ENCODE results near the gene PRR4.

Gene PRR4, protein sequence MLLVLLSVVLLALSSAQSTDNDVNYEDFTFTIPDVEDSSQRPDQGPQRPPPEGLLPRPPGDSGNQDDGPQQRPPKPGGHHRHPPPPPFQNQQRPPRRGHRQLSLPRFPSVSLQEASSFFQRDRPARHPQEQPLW

GRCh38 chr12:10849425-10849878 is at the start of gene PRR4:
TSS of gene PRR4 (minus strand) at chr12:10849475. CDS start at chr12:10849437, 38 bp downstream.
- no peak for DNase-seq

- no peak for DNase-seq
Measured at GRCh38 chr12:10896854-10897253, 47.6 kb upstream of the PRR4 start.

DNA sequence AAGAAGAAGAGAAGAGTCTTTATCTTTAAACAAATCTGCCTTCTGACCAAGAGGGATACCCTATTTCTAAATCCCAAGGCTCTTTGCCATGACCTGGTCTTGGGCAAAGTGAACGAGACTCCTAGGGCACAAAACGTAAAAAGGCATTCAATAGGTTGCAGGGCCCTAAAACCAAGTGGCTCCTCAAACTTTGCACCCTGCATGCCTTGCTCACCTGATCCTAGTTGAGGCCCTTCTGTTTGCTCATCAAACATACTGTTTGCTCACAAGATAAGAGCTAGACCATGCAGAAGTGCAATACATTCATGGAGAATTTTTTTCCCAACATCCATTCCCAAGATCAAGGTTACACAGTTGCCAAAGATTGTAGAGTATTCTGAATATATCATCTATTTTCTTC is 42.7 kb upstream of the PRR4 start:
- no peak for DNase-seq

DNA sequence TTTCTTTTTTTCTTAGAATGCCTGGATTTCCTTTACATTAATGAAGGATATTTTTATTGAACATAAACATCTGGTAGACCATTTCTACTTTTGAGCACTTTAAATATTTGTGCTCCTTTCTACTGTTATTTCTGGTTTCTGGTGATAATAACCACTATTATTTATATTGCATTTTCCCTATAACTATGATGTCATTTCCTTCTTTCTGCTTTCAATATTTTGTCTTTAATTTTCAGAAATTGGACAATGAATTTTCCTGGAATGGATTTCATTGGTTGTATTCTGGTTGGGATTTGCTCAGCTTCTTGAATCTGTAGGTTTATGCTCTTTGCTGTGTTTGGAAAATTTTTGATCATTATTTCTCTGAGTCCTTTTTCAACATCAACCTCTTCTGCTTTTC is 40.0 kb upstream of the PRR4 start:
- no peak for DNase-seq

- DNase-seq, result no peak
Measured at GRCh38 chr12:10884086-10884725, 34.9 kb upstream of the PRR4 start, which contains the start of gene PRH1. TSS of gene PRH1 (minus strand) at chr12:10884255. CDS start at chr12:10884217, 38 bp downstream.

DNA sequence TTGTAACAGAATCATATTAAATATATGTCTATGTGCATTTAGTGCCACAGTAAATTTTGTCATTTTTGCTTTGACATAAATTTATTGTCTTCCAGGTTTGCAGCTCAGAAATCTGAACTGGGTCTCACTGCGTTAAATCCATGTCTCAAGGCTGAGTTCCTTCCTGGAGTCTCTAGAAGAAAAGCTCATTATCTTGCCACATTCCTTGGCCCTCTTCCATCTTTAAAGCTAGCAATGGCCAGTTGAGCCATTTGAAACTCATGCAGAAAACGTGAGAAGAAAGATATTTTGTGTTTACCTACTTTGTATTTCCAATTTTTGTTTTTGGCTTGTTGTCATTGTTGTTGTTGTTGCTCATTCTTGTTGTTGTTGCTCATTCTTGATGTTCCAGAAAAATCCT is 24.1 kb upstream of the PRR4 start:
- no peak for DNase-seq

- no peak for DNase-seq
Measured at GRCh38 chr12:10867381-10867780, 18.1 kb upstream of the PRR4 start.

GRCh38 chr12:10863512-10864218 is 14.4 kb upstream of the PRR4 start:
- DNase-seq, result no peak

DNA sequence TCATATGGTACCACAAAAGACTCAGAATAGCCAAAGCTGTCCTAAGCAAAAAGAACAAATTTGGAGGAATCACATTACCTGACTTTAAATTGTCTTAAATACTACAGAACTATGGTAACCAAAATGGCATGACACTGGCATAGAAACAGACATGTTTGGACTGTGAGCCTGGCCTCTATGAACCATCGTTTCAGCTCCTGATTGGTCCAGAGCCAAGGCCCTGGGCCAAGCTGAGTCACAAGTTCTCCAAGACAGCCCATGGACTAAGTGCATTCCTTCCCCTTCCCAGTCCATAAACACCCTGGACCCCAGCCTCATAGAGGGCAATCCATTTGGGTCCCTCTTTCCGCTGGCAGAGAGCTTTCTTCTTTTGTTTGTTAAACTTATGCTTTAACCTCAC is 12.1 kb upstream of the PRR4 start:
- no peak for DNase-seq

GRCh38 chr12:10855807-10856206 is 6.5 kb upstream of the PRR4 start:
- DNase-seq, result no peak

DNA sequence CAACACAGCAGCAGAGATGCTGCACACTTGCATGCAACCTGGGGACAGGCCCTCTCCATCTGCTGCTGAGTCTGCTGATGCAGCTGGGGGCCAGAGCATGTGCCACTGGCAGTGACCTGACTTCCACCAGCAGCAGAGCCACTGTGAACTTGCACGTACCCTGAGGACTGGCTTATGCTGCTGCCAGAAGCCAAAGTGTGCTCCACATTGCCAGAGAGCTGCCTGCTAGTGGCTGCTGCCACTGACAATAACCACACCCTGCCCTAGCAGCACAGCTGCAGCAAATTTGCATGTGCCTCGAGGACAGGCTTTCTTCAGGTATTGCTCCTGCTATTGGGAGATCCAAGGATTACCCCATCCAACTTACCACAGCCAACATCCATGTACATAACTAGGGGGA is 4.5 kb upstream of the PRR4 start:
- no peak for DNase-seq

DNA sequence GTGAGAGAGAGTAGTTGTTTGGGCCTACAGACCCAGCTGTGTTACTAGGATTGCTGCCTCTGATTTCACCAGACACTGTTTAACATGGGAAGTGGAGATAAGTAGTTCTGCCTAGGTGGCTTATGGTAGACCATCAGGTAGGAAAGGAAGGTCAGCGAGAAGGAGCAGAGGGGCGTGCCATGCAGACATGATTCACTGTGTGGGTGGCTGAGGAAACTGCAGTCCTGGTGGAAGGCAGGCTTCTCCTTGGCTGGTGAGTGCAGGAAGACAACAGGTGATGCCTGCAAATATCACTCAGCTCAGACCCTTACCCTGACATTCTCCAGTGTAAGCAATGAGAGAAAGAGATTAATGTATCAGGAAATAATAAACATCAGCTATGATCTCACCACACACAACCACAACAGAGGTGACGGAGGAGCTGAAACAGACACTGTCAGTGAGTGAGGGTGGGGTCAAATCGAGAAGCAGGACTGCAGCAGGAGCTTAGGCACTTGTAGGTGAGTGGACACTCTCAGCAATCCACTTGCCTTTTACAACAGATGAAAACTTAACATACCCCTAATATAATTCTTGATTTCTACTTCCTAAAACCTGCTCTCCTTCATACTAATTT is 2.1 kb upstream of the PRR4 start:
- DNase-seq, result no peak

DNA sequence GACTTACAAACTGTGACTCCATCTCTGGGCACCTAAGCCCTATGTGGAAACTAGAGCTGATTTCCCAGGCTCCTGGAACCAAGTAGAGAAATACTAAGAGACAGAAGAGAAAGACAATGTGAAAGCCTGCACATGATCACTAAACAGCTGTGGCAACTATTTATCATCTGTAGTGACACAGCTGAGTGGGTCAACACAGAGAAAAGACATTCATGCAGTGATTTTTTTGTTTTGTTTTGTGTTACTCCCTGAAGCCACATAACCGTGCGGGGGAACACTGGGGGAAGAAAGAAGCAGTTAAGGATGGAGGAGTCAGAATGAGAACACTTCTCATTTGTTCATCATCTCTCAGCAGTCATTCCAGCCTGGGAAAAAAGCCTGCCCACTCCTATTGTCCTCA is 1.5 kb downstream of the PRR4 start:
- no peak for DNase-seq

DNA sequence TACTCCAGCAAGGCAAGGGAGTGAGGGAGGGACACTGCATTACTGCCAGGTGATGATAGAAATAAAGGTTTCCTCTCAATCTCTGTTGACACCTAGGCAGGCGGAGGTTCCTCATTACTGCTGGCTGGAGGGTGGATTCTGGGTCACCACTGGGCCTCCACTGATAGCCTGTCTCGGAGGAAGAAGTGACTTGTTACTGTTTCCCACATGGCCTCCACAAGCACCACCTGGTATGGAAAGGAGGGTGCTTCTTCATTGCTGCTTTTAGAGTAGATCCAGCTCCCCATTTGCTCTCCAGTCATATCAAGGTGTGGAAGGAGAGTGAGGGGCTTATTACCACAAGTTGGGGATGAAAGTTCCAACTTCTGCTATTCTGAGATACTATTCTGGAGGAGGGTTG is 6.4 kb downstream of the PRR4 start:
- no peak for DNase-seq

DNA sequence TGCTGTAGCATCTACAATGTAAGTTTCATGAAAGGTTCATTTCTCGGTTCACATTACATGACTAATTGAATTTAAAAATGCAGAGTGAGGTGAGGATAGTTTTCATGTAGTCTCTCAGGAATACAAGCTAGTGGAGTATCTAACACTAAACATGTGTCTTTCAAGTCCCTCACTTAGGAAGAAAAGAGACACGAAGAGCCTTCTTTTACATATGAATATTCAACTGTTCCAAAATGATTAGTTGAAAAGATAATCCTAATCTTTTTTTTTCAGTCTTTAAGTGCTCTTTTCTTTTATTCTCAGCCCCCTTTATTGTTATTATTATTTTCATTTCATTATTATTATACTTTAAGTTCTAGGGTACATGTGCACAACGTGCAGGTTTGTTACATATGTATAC is 10.8 kb downstream of the PRR4 start:
- no peak for DNase-seq

DNA sequence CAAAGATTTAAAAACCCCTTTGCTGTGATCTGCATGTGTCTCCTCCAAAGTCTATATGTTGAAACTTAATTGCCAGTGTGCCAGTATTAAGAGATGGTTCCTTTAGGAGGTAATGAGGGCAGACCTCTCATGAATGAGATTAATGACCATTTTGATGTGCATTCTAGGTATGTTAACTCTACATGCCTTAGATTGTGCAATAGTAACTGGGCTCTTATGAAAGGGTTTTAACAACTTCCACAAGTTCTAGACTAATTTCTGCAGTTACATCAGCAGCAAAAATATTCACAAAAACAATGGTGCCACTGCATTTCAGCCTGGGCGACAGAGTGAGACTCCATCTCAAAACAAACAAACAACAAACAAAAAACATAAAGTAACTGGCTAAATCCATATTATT is 19.3 kb downstream of the PRR4 start:
- no peak for DNase-seq

DNA sequence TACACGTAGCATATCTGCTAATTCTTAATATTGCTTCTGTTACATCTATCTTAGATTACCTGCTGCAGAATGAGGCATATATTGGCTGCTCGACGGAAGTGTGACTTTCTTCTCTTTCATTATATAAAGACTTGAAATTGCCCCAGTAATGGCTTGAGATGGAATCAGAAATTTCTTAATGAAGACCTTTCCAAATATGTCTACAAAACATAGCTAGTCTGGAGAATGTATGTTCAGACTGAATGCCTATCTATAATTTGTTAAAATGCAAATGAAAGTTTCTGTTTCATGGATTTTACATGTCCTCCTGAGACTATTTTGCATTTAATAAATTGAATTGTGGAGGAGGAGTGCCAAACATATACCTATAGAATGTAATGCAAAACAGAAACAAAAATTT is 23.0 kb downstream of the PRR4 start, which contains the start of gene TAS2R10:
TAS2R10 (minus strand) TSS at position 101 of the 400 bp plus-strand sequence; CDS start at position 12, 89 bp downstream.
- no peak for DNase-seq

DNA sequence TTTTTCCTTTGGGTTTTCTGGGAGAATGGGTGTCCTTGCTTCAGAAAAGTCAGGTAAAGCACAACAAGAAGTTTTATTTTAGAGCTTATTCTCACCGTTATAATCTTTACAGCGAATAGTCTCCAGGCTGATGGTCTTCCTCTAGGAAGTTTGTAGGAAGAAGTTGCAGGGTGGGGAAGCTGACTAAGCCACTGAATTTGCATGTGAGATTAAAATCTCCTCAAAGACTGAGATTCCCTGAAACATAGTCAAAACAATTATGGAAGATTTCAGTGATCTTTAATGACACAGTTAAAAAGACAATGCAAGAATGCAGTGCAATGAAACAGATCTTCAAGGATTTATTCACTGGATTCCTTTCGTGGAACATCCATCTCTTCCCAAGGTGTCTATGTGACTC is 24.3 kb downstream of the PRR4 start:
- DNase-seq, result no peak

DNA sequence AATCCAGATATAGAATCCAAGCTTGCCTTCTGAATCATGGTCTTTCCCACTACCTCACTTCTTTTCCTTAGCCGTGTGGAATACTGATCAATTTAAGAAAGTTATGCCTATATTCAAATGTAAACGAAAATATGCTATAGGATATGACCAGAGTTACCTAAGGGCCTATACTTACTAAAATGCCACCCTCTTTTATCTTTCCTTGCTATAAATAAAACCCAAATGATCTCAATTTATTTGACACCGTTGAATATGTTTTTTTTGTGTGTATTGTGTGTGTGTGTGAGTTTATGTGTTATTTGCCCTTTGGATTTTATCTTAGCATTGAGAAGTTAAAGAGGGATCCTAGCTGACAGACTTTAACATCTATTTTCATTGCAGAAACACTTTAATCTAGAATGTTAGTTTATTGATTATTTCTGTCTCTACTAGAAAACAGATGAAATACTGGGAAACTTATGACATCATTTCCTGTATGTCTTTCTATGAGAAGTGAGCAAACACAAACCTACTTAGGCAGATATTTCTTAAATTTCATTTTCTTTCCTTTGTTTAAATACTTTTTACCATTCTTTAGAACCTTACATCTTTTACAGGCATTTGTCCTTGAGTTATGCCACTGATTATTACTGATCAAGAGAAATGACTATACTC is 37.3 kb downstream of the PRR4 start:
- no peak for DNase-seq

GRCh38 chr12:10810068-10810467 is 39.2 kb downstream of the PRR4 start, which contains the start of gene TAS2R9:
TSS of gene TAS2R9 (minus strand) at chr12:10810168. CDS start at chr12:10810075, 93 bp downstream.
- DNase-seq, result no peak

DNA sequence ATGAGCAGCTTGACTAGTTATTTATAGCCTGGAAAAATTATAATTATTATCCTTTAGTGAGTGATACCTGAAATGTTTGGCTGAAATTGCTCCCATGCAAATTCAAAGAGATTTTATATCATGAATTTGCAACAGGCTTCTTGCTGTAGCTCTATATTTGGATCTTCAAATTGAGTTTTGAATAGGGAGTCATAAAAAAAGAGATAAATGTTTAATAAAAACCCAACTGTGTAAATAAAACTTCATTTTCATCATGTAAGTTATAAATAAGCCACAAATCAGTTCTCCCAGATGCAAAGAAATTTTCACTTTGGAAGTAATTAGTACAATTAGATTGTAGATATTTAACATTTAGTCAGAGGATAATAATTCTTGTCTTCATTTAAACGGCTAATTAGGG is 42.1 kb downstream of the PRR4 start, which contains the start of gene TAS2R8:
TAS2R8 (minus strand) TSS at position 101 of the 400 bp plus-strand sequence. CDS start 306 bp downstream, outside the sequence.
- no peak for DNase-seq

DNA sequence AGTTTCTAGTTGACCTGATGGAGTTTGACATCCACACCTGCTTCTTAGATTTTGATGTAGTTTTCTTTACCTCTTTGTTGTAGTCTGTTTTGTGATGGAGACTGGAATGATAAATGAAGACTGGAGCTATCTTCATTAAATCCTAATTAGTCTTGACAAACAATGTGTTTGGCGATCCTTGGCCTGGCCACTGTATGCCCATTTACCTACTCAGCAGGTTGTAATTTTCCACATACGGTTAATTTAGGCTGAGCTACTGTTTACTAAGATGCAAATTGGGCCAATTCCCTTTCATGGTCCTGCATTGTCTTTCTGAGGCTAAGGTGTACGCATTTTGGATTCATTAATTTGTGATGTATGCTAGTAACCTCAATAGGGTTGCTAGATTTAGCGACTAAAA is 46.7 kb downstream of the PRR4 start, which contains the start of gene TAS2R7:
TAS2R7 (minus strand) TSS at position 41 of the 400 bp plus-strand sequence. CDS start 57 bp downstream, outside the sequence.
- DNase-seq, result no peak

GRCh38 chr12:10801741-10802140 is 47.5 kb downstream of the PRR4 start:
- no peak for DNase-seq

Data from NCI-H1436 treated with DMSO at 0.1 percent for 48 hours (cell line).